SK-N-SH (cell line): ENCODE results near the gene MCM10. TPM values are rescaled to one million over a fixed set of nuclear protein-coding genes. Genes with fewer than 3 reads are reported as not detected.

Experiments used
- CTCF ChIA-PET: fragments of 300-600, 350-600 bp; formaldehyde crosslinking; extraction: SDS; loops from one replicate; lab custom pipeline; 2021; lab: Yijun Ruan, JAX
- POLR2A ChIA-PET: fragments of 350-600 bp; sonication (Branson Sonifier 250); formaldehyde crosslinking; extraction: SDS; loops from one replicate; lab custom pipeline; 2020; ENCODE audit warnings: antibody characterized with exemption, inconsistent platforms; lab: Yijun Ruan, JAX
- DNase-seq: peaks from one replicate; pipeline ENCODE4 v3.0.0; 2012
- H2AFZ ChIP-seq: fragments of 200-600 bp; sonication (generic); 2 replicates; pipeline ENCODE4 v1.8.1; 2016; ENCODE audit warnings: antibody characterized with exemption, mild to moderate bottlenecking, low read depth
- H3F3A ChIP-seq: fragments of 200-600 bp; sonication (generic); replicated peaks from 2 replicates; pipeline ENCODE3; 2016; ENCODE audit warnings: antibody characterized with exemption, mild to moderate bottlenecking; ENCODE audit not compliant: insufficient read depth
- H3K27ac ChIP-seq, 2 experiments: fragments of 200-500 bp in 1 of 2; fragments of 200-600 bp in 1 of 2; sonication (Bioruptor generic) in 1 of 2; sonication (generic), shearing (Covaris generic) in 1 of 2; 2 replicates each; pipeline versions ENCODE4 v1.5.1 to v1.6.1; 2014 to 2016; ENCODE audit warnings: low read depth in 2 of 2, inconsistent platforms in 1 of 2, low read length in 1 of 2, mild to moderate bottlenecking in 1 of 2, mixed read lengths in 1 of 2
- H3K27me3 ChIP-seq: fragments of 200-600 bp; sonication (generic), shearing (Covaris generic); 2 replicates; pipeline ENCODE4 v1.6.1; 2016; ENCODE audit warnings: mixed run types; ENCODE audit not compliant: insufficient read depth
- H3K36me3 ChIP-seq, 2 experiments: fragments of 200-500 bp in 1 of 2; fragments of 200-600 bp in 1 of 2; sonication (Bioruptor generic) in 1 of 2; sonication (generic) in 1 of 2; replicated peaks in 1 of 2; 2 replicates each; pipeline versions ENCODE3 to v1.5.1; 2014 to 2016; ENCODE audit warnings: low read length in 1 of 2, mild to moderate bottlenecking in 1 of 2; ENCODE audit not compliant: insufficient read depth in 2 of 2, control insufficient read depth in 1 of 2
- H3K4me1 ChIP-seq, 2 experiments: fragments of 200-500 bp in 1 of 2; fragments of 200-600 bp in 1 of 2; sonication (Bioruptor generic) in 1 of 2; sonication (generic), shearing (Covaris generic) in 1 of 2; 2 replicates each; pipeline versions ENCODE4 v1.5.1 to v1.6.1; 2014 to 2016; ENCODE audit warnings: low read depth in 1 of 2, low read length in 1 of 2, mixed run types in 1 of 2; ENCODE audit not compliant: insufficient read depth in 2 of 2, control insufficient read depth in 1 of 2
- H3K4me2 ChIP-seq: fragments of 200-600 bp; sonication (generic), shearing (Covaris generic); 2 replicates; pipeline ENCODE4 v1.6.1; 2017; ENCODE audit warnings: mixed run types
- H3K4me3 ChIP-seq, 2 experiments: fragments of 200-500 bp in 1 of 2; fragments of 200-600 bp in 1 of 2; sonication (Bioruptor generic) in 1 of 2; sonication (generic), shearing (Covaris generic) in 1 of 2; 2 replicates each; pipeline versions ENCODE4 v1.5.1 to v1.8.1; 2014 to 2016; ENCODE audit warnings: low read depth in 2 of 2, inconsistent platforms in 1 of 2, low read length in 1 of 2, mild to moderate bottlenecking in 1 of 2, mixed read lengths in 1 of 2, moderate library complexity in 1 of 2
- H3K79me2 ChIP-seq: fragments of 200-600 bp; sonication (generic); 2 replicates; pipeline ENCODE4 v1.8.1; 2017; ENCODE audit warnings: mild to moderate bottlenecking; ENCODE audit not compliant: insufficient read depth
- H3K9ac ChIP-seq: fragments of 200-600 bp; sonication (generic); 2 replicates; pipeline ENCODE4 v1.6.1; 2017; ENCODE audit warnings: mixed run types
- H3K9me2 ChIP-seq: fragments of 200-600 bp; sonication (generic); 2 replicates; pipeline ENCODE4 v1.6.1; 2017; ENCODE audit warnings: mixed run types
- H3K9me3 ChIP-seq: fragments of 200-600 bp; sonication (generic); 2 replicates; pipeline ENCODE4 v1.6.1; 2017; ENCODE audit warnings: mixed run types, mild to moderate bottlenecking, moderate library complexity
- H4K20me1 ChIP-seq: fragments of 200-600 bp; sonication (generic); 2 replicates; pipeline ENCODE4 v1.6.1; 2017; ENCODE audit warnings: mild to moderate bottlenecking, mixed run types; ENCODE audit not compliant: insufficient read depth
- CHD2 ChIP-seq: fragments of 150-350 bp; IDR thresholded peaks from 2 replicates; pipeline ENCODE4 v1.6.1; 2018; ENCODE audit warnings: low read length; ENCODE audit not compliant: partially characterized antibody
- ELF1 ChIP-seq: IDR thresholded peaks from 2 replicates; pipeline ENCODE4 v1.4.0; 2012
- EP300 ChIP-seq, 2 experiments: IDR thresholded peaks; 2 replicates each; pipeline versions ENCODE4 v1.4.0 to v1.6.1; 2012; ENCODE audit warnings: borderline replicate concordance in 1 of 2, low read depth in 1 of 2, low read length in 1 of 2
- EZH2phosphoT487 ChIP-seq: fragments of 200-600 bp; sonication (generic); IDR thresholded peaks from 2 replicates; pipeline ENCODE4 v1.6.1; 2017; ENCODE audit warnings: low read depth, mixed run types, mild to moderate bottlenecking, antibody characterized with exemption, moderate library complexity, borderline replicate concordance
- FOXJ3 ChIP-seq: sonication (generic); formaldehyde crosslinking; IDR thresholded peaks from 2 replicates; pipeline ENCODE4 v1.5.1; 2020; ENCODE audit warnings: mild to moderate bottlenecking, missing genetic modification reagents
- FOXM1 ChIP-seq: IDR thresholded peaks from 2 replicates; pipeline ENCODE4 v1.4.0; 2012; ENCODE audit warnings: low read depth, mild to moderate bottlenecking
- GATA2 ChIP-seq: sonication (generic); formaldehyde crosslinking; IDR thresholded peaks from 2 replicates; pipeline ENCODE4 v1.5.0; 2020; ENCODE audit warnings: mild to moderate bottlenecking, missing genetic modification reagents
- IRF3 ChIP-seq: fragments of 150-350 bp; IDR thresholded peaks from 2 replicates; pipeline ENCODE4 v1.6.1; 2016; ENCODE audit warnings: mild to moderate bottlenecking, low read depth, low read length
- MAX ChIP-seq: IDR thresholded peaks from 2 replicates; pipeline ENCODE4 v1.4.0; 2012; ENCODE audit warnings: low read depth
- MXI1 ChIP-seq: IDR thresholded peaks from 2 replicates; pipeline ENCODE4 v1.6.1; 2012; ENCODE audit warnings: mild to moderate bottlenecking, low read depth, low read length, improper control_type of control experiment
- NFIC ChIP-seq: IDR thresholded peaks from 2 replicates; pipeline ENCODE4 v1.4.0; 2012; ENCODE audit warnings: borderline replicate concordance
- NRF1 ChIP-seq: IDR thresholded peaks from 2 replicates; pipeline ENCODE4 v1.6.1; 2012; ENCODE audit warnings: low read depth, mild to moderate bottlenecking, low read length
- POLR2AphosphoS5 ChIP-seq: IDR thresholded peaks from 2 replicates; pipeline ENCODE4 v1.6.1; 2012; ENCODE audit warnings: low read depth, low read length
- REST ChIP-seq: IDR thresholded peaks from 2 replicates; pipeline ENCODE4 v1.6.1; 2012; ENCODE audit warnings: mild to moderate bottlenecking, low read depth, low read length, moderate library complexity
- RFX5 ChIP-seq: IDR thresholded peaks from 2 replicates; pipeline ENCODE4 v1.6.1; 2012; ENCODE audit warnings: mild to moderate bottlenecking, improper control_type of control experiment, low read length
- RXRA ChIP-seq: IDR thresholded peaks from 2 replicates; pipeline ENCODE4 v1.4.0; 2012; ENCODE audit warnings: low read depth, mild to moderate bottlenecking, borderline replicate concordance
- TCF12 ChIP-seq: IDR thresholded peaks from 2 replicates; pipeline ENCODE4 v1.4.0; 2012
- TEAD4 ChIP-seq: IDR thresholded peaks from 2 replicates; pipeline ENCODE4 v1.4.0; 2012; ENCODE audit warnings: mild to moderate bottlenecking, borderline replicate concordance; ENCODE audit not compliant: insufficient read depth
- USF1 ChIP-seq: IDR thresholded peaks from 2 replicates; pipeline ENCODE4 v1.4.0; 2012; ENCODE audit warnings: low read depth, borderline replicate concordance
- WGBS: methylation state at CpG from one replicate; pipeline ENCODE4 v1.1.6; 2017; ENCODE audit warnings: low lambda C conversion rate; 5-methylcytosine and 5-hydroxymethylcytosine counted together
- polyA plus RNA-seq, 3 experiments: library from polyadenylated mRNA; depleted of rRNA; stranded (reverse); fragments of >200 nt; gene quantifications; 2 replicates each; pipeline ENCODE4 v1.2.3, GENCODE V29; 2012

The MCM10 gene
- polyA plus RNA-seq, 1 of the 3 experiments (the other 2 are of a cell fraction), result 5.1 TPM

GRCh38 chr10:13121500-13121854, 39.9 kb upstream of the MCM10 start:
- Histone ChIP-seq H3K4me1 (no peaks in the 10 kb centered on the region), H2AFZ (no peak overlapping the region), H3K36me3 (peaks cover 51 to 62% of the 10 kb centered on the region in 2 experiments), H3K9ac (no peak overlapping the region), H3K4me2 (no peak overlapping the region), H4K20me1 (no peaks in the 10 kb centered on the region), H3K9me3 (no peaks in the 10 kb centered on the region), H3K27me3 (no peaks in the 10 kb centered on the region), H3F3A (no peaks in the 10 kb centered on the region), H3K9me2 (no peaks in the 10 kb centered on the region), H3K79me2 (no peaks in the 10 kb centered on the region; the same call in 1 of the 2 replicates), H3K4me3 (no peak overlapping the region), H3K27ac (no peak overlapping the region)
- CTCF ChIA-PET, result no interaction called here
- DNase-seq, result no peak
- POLR2A ChIA-PET, result no interaction called here
- 100% methylated on average over 1 of the region's 1 CpG for WGBS
- no peak for TF ChIP-seq GATA2 (CRISPR knock-in tag)
- TF ChIP-seq IRF3, result no peak
- no peak for TF ChIP-seq RXRA
- no peak for TF ChIP-seq CHD2
- no peak for TF ChIP-seq REST
- TF ChIP-seq MAX, result no peak
- no peak for TF ChIP-seq EP300 (IDR thresholded peaks at IDR 0.05; ENCODE audit: borderline replicate concordance in 1 of 2, low read depth in 1 of 2, low read length in 1 of 2)
- TF ChIP-seq ELF1, result no peak
- no peak for TF ChIP-seq MXI1
- TF ChIP-seq EZH2phosphoT487, result no peak
- no peak for TF ChIP-seq POLR2AphosphoS5
- no peak for TF ChIP-seq USF1
- no peak for TF ChIP-seq TCF12
- TF ChIP-seq FOXM1, result no peak
- TF ChIP-seq NRF1, result no peak
- no peak for TF ChIP-seq RFX5
- TF ChIP-seq FOXJ3 (CRISPR knock-in tag), result no peak
- TF ChIP-seq TEAD4, result no peak
- no peak for TF ChIP-seq NFIC
